ENCODE measurements around the gene GALNS.
"Not testable (repeated sequence)": the region's sequence is repeated elsewhere in the genome, so short reads cannot be mapped to it uniquely, and the experiment has no call there.

GALNS gene

GRCh38 chr16:88856828-88857727, at the start of gene GALNS, which contains the start of gene TRAPPC2L:
Gene GALNS, minus strand, starts transcription at chr16:88856947. Its CDS starts 70 bp downstream, at chr16:88856877.
Gene TRAPPC2L, plus strand, starts transcription at chr16:88857127. Its CDS starts 24 bp downstream, at chr16:88857151.
- DNase-seq: peak; percentile 99

- DNase-seq: no peak
These were observed 49.3 kb upstream of the GALNS start for GRCh38 chr16:88906020-88906419.

GRCh38 chr16:88905563-88905962, 48.8 kb upstream of the GALNS start:
- no peak for DNase-seq

- no peak for DNase-seq
These were observed 48.1 kb upstream of the GALNS start for GRCh38 chr16:88904676-88905365.

GRCh38 chr16:88903267-88903666, 46.5 kb upstream of the GALNS start:
- DNase-seq: no peak

GRCh38 chr16:88902744-88903143, 46.0 kb upstream of the GALNS start:
- no peak for DNase-seq

GRCh38 chr16:88901718-88902337, 45.1 kb upstream of the GALNS start:
- no peak for DNase-seq

- no peak for DNase-seq
These were observed 43.9 kb upstream of the GALNS start for GRCh38 chr16:88900662-88901052.

- no peak for DNase-seq
These were observed 43.3 kb upstream of the GALNS start for GRCh38 chr16:88899901-88900661.

GRCh38 chr16:88897696-88898425, 41.1 kb upstream of the GALNS start:
- no peak for DNase-seq

GRCh38 chr16:88896238-88897070, 39.7 kb upstream of the GALNS start:
- no peak for DNase-seq

- DNase-seq: no peak
These were observed 38.6 kb upstream of the GALNS start for GRCh38 chr16:88895335-88895734.

GRCh38 chr16:88894681-88895300, 38.0 kb upstream of the GALNS start:
- no peak for DNase-seq

- DNase-seq: not testable (repeated sequence)
These were observed 37.5 kb upstream of the GALNS start for GRCh38 chr16:88894266-88894665.

GRCh38 chr16:88893127-88893968, 36.6 kb upstream of the GALNS start:
- no peak for DNase-seq

GRCh38 chr16:88892065-88892464, 35.3 kb upstream of the GALNS start:
- no peak for DNase-seq

GRCh38 chr16:88891083-88891482, 34.3 kb upstream of the GALNS start:
- DNase-seq: no peak

GRCh38 chr16:88889702-88890352, 33.1 kb upstream of the GALNS start:
- DNase-seq: not testable (repeated sequence)
